Renal cortex interstitium (tissue), 11 donors: Measurements from ENCODE around the gene RAB25. TPM values are rescaled to one million over a fixed set of nuclear protein-coding genes. Genes with fewer than 3 reads are reported as not detected.

Source experiments
- DNase-seq, 11 donors: peaks; one replicate each; pipeline ENCODE4 v3.0.0-alpha.2; 2013; ENCODE audit warnings: low read depth in 9 of 11, low spot score in 4 of 11; ENCODE audit errors: extremely low read depth in 1 of 11
- polyA plus RNA-seq, 3 donors: library from polyadenylated mRNA; unstranded; fragments of 120-200 nt; gene quantifications; one replicate each; pipeline ENCODE4 v1.2.1, GENCODE V29; 2013; ENCODE audit not compliant: insufficient read length in 3 of 3

The RAB25 gene
- polyA plus RNA-seq, 3 donors = 46.2 to 67.0 (median 47.6) TPM

- DNase-seq = no peak
Observed at GRCh38 chr1:156073110-156073687, 12.2 kb downstream of the RAB25 start.

GRCh38 chr1:156073740-156074139 lies 12.8 kb downstream of the RAB25 start:
- DNase-seq = no peak

GRCh38 chr1:156074661-156075060 lies 13.7 kb downstream of the RAB25 start:
- no peak for DNase-seq

- DNase-seq = no peak
Observed at GRCh38 chr1:156075162-156075561, 14.2 kb downstream of the RAB25 start.

GRCh38 chr1:156075775-156076204 lies 14.8 kb downstream of the RAB25 start:
- DNase-seq = no peak

- DNase-seq = no peak
Observed at GRCh38 chr1:156076609-156077429, 15.9 kb downstream of the RAB25 start.

- no peak for DNase-seq
Observed at GRCh38 chr1:156077430-156077760, 16.4 kb downstream of the RAB25 start.

GRCh38 chr1:156078728-156079127 lies 17.8 kb downstream of the RAB25 start:
- no peak for DNase-seq

GRCh38 chr1:156079762-156080161 lies 18.8 kb downstream of the RAB25 start:
- DNase-seq = no peak

GRCh38 chr1:156080241-156080862 lies 19.4 kb downstream of the RAB25 start:
- DNase-seq = no peak

- no peak for DNase-seq
Observed at GRCh38 chr1:156080863-156081179, 19.9 kb downstream of the RAB25 start.

- DNase-seq = no peak
Observed at GRCh38 chr1:156081180-156081916, 20.4 kb downstream of the RAB25 start.

- peak in 2 of 11 donors; percentile 69 to 70 for DNase-seq
Observed at GRCh38 chr1:156081917-156082308, 21.0 kb downstream of the RAB25 start.

GRCh38 chr1:156082309-156083091 lies 21.5 kb downstream of the RAB25 start, which contains the start of gene MEX3A:
Gene MEX3A (minus strand): TSS chr1:156082465. CDS start chr1:156081998, 467 bp downstream.
- DNase-seq = peak in 9 of 11 donors; percentile 82 to 90 (median 86)

- no peak for DNase-seq
Observed at GRCh38 chr1:156083800-156084790, 23.1 kb downstream of the RAB25 start.

- DNase-seq = no peak
Observed at GRCh38 chr1:156086256-156086662, 25.3 kb downstream of the RAB25 start.

- DNase-seq = no peak
Observed at GRCh38 chr1:156089704-156090103, 28.7 kb downstream of the RAB25 start.
